HepG2 (cell line): ENCODE results near the gene BCL2L1. TPM values are rescaled to one million over a fixed set of nuclear protein-coding genes. Genes with fewer than 3 reads are reported as not detected.
A peak's percentile ranks its signal among the peaks of the same experiment; 100 is the strongest.

Experiments
- ATAC-seq: fragments of 200-7000 bp; cut with Tn5 transposase; 3 replicates; pipeline ENCODE4 v1.9.1; 2020; ENCODE audit warnings: mild to moderate bottlenecking, moderate library complexity
- BruUV-seq: library from RNA; stranded (reverse); fragments of 400-500 nt; replicated peaks from 2 replicates; lab custom pipeline; 2021; lab: Mats Ljungman, UMichigan
- CTCF ChIA-PET: fragments of 300-600 bp; formaldehyde crosslinking; extraction: SDS; loops from one replicate; lab custom pipeline; 2021; ENCODE audit warnings: low total read pairs, inconsistent platforms, low intra/inter-chr PET ratio; lab: Yijun Ruan, JAX
- POLR2A ChIA-PET: fragments of 350-600 bp; sonication (Branson Sonifier 250); formaldehyde crosslinking; loops from one replicate; lab custom pipeline; 2020; ENCODE audit warnings: antibody characterized with exemption, inconsistent platforms; lab: Yijun Ruan, JAX
- DNase-seq: peaks from one replicate; pipeline ENCODE4 v3.0.0-alpha.2; 2015; ENCODE audit warnings: low spot score
- FAIRE-seq: peaks from 3 replicates; lab custom pipeline; 2011; peaks lifted over from hg19 to GRCh38; lab: Jason Lieb, UNC
- H2AFZ ChIP-seq: one replicate; pipeline ENCODE4 v1.6.1; 2011; ENCODE audit warnings: low read length, inconsistent platforms
- H3K27ac ChIP-seq: fragments of 300-600 bp; 3 replicates; pipeline ENCODE4 v1.8.0; 2011; ENCODE audit warnings: mixed run types, mild to moderate bottlenecking, mixed read lengths, low read length, inconsistent platforms; ENCODE audit not compliant: insufficient read depth; ENCODE audit errors: extremely low read length
- H3K27me3 ChIP-seq, 2 experiments: fragments of 200-600 bp in 1 of 2; 2 replicates in 1 of 2; 3 replicates in 1 of 2; pipeline versions ENCODE4 v1.6.0 to v1.8.0; 2011; ENCODE audit warnings: low read length in 2 of 2, mild to moderate bottlenecking in 2 of 2, moderate library complexity in 2 of 2, inconsistent platforms in 1 of 2; ENCODE audit not compliant: insufficient read depth in 2 of 2, control insufficient read depth in 1 of 2
- H3K36me3 ChIP-seq, 2 experiments: fragments of 200-600 bp in 1 of 2; replicated peaks in 1 of 2; 2 replicates in 1 of 2; 3 replicates in 1 of 2; pipeline versions ENCODE4 v1.5.1 to v1.8.0; 2011; ENCODE audit warnings: low read length in 2 of 2, inconsistent platforms in 1 of 2; ENCODE audit not compliant: insufficient read depth in 2 of 2, control insufficient read depth in 1 of 2
- H3K4me1 ChIP-seq: 2 replicates; pipeline ENCODE4 v1.5.1; 2012; ENCODE audit warnings: low read length, inconsistent platforms; ENCODE audit not compliant: insufficient read depth
- H3K4me2 ChIP-seq: 2 replicates; pipeline ENCODE4 v1.6.0; 2011; ENCODE audit warnings: low read depth, low read length, inconsistent platforms
- H3K4me3 ChIP-seq, 3 experiments: fragments of 200-600 bp in 1 of 3; sonication (generic), shearing (Covaris generic) in 1 of 3; replicated peaks in 1 of 3; 2 replicates each; pipeline ENCODE4 v1.5.1; 2011 to 2016; ENCODE audit warnings: low read length in 3 of 3, inconsistent platforms in 2 of 3, low read depth in 2 of 3, mild to moderate bottlenecking in 2 of 3, control low read depth in 1 of 3, mixed read lengths in 1 of 3; ENCODE audit not compliant: insufficient read depth in 1 of 3
- H3K79me2 ChIP-seq: one replicate; pipeline ENCODE4 v1.6.1; 2011; ENCODE audit warnings: low read length, inconsistent platforms; ENCODE audit not compliant: insufficient read depth
- H3K9ac ChIP-seq: 2 replicates; pipeline ENCODE4 v1.6.0; 2011; ENCODE audit warnings: mild to moderate bottlenecking, low read depth, low read length, inconsistent platforms; ENCODE audit not compliant: insufficient read depth
- H3K9me3 ChIP-seq: 2 replicates; pipeline ENCODE4 v1.5.1; 2012; ENCODE audit warnings: mild to moderate bottlenecking, low read length
- H4K20me1 ChIP-seq: 2 replicates; pipeline ENCODE4 v1.6.0; 2011; ENCODE audit warnings: inconsistent platforms, mild to moderate bottlenecking, low read length, moderate library complexity; ENCODE audit not compliant: insufficient read depth
- MXI1 ChIP-seq: IDR thresholded peaks from 3 replicates; pipeline ENCODE4 v1.6.1; 2012; ENCODE audit warnings: low read depth, low read length, inconsistent platforms, borderline replicate concordance
- NKX3-1 ChIP-seq: sonication (generic); formaldehyde crosslinking; IDR thresholded peaks from 2 replicates; pipeline ENCODE4 v1.5.0; 2020; ENCODE audit warnings: missing genetic modification reagents
- PAXIP1 ChIP-seq: sonication (generic); formaldehyde crosslinking; conservative IDR thresholded peaks from 2 replicates; pipeline ENCODE4 v1.4.0; 2020; ENCODE audit warnings: mild to moderate bottlenecking, missing genetic modification reagents, moderate library complexity
- SKIL ChIP-seq: sonication (generic); formaldehyde crosslinking; IDR thresholded peaks from 2 replicates; pipeline ENCODE4 v1.8.0; 2022; ENCODE audit warnings: missing genetic modification reagents, mild to moderate bottlenecking, moderate library complexity, borderline replicate concordance
- ZBTB26 ChIP-seq: IDR thresholded peaks from 2 replicates; pipeline ENCODE4 v1.6.1; 2016; ENCODE audit warnings: missing compliant biosample characterization, missing genetic modification reagents, borderline replicate concordance
- ZNF317 ChIP-seq: sonication (generic); formaldehyde crosslinking; IDR thresholded peaks from 2 replicates; pipeline ENCODE4 v1.5.0; 2020; ENCODE audit warnings: mild to moderate bottlenecking, missing genetic modification reagents
- ZNF510 ChIP-seq: sonication (generic); formaldehyde crosslinking; IDR thresholded peaks from 2 replicates; pipeline ENCODE4 v1.4.0; 2020; ENCODE audit warnings: low read depth, mild to moderate bottlenecking, missing genetic modification reagents
- ZNF687 ChIP-seq: sonication (generic); formaldehyde crosslinking; IDR thresholded peaks from 2 replicates; pipeline ENCODE4 v1.5.1; 2020; ENCODE audit warnings: mild to moderate bottlenecking, missing genetic modification reagents, moderate library complexity
- ZNF704 ChIP-seq: sonication (generic); formaldehyde crosslinking; IDR thresholded peaks from 2 replicates; pipeline ENCODE4 v1.8.1; 2023; ENCODE audit warnings: mild to moderate bottlenecking, inconsistent platforms, moderate library complexity, missing genetic modification reagents, borderline replicate concordance
- ZSCAN21 ChIP-seq: sonication (generic); formaldehyde crosslinking; IDR thresholded peaks from 2 replicates; pipeline ENCODE4 v1.8.0; 2022; ENCODE audit warnings: mild to moderate bottlenecking, missing genetic modification reagents, moderate library complexity, borderline replicate concordance
- WGBS: methylation state at CpG from one replicate; pipeline ENCODE4 v1.1.6; 2017; ENCODE audit warnings: low lambda C conversion rate; 5-methylcytosine and 5-hydroxymethylcytosine counted together
- in situ Hi-C: cut with HindIII; loops from 2 replicates; pipeline ENCODE4 v1.10.0; 2017; ENCODE audit warnings: low pct_unique_long_range_greater_than_20kb; ENCODE audit not compliant: extremely low pct_ligation_motif_present
- intact Hi-C: fragments of 100-400 bp; cut with micrococcal nuclease; formaldehyde crosslinking; loops from one replicate; pipeline ENCODE4 v1.10.0; 2022; ENCODE audit not compliant: unreplicated experiment
- polyA plus RNA-seq, 8 experiments: library from polyadenylated mRNA; depleted of rRNA in 3 of 8; stranded (reverse) in 7 of 8; unstranded in 1 of 8; fragments of >200 nt; fragmentation: Illumina TruSeq in 4 of 8; extraction: Trizol in 4 of 8; gene quantifications; 2 replicates each; pipeline versions ENCODE4 v1.2.1 to v1.2.3, GENCODE V29; 2011 to 2016; ENCODE audit warnings: low read depth in 4 of 8, missing spikeins in 1 of 8, mixed read lengths in 1 of 8; ENCODE audit not compliant: insufficient read depth in 1 of 8
- total RNA-seq, 5 experiments: library from RNA; depleted of rRNA; stranded (reverse); fragments of >200 nt; fragmentation: Illumina TruSeq; extraction: Trizol; gene quantifications; 2 replicates each; pipeline ENCODE4 v1.2.3, GENCODE V29; 2016; ENCODE audit warnings: low read depth in 1 of 5

Gene BCL2L1
- total and polyA plus RNA-seq, 2 of the 13 experiments (the other 11 are each of a cell fraction or from before 2014, with no cell fraction given), result 164 to 258 TPM

GRCh38 chr20:31638317-31638716, 84.4 kb downstream of the BCL2L1 start:
- Histone ChIP-seq H4K20me1 (no peaks in the 10 kb centered on the region), H3K4me1 (peaks cover 43% of the 10 kb centered on the region), H3K36me3 (no peaks in the 10 kb centered on the region), H2AFZ (no peak overlapping the region), H3K27ac (no peak overlapping the region), H3K9me3 (no peaks in the 10 kb centered on the region), H3K9ac (peak overlapping the region; percentile 6; the same call in 1 of the 2 replicates), H3K79me2 (no peaks in the 10 kb centered on the region), H3K4me3 (peak overlapping the region in 1 of 3 experiments; percentile 32; a peak in 1 of 6 replicates), H3K4me2 (peak overlapping the region; percentile 34; the same call in 1 of the 2 replicates), H3K27me3 (peaks cover 12 to 29% of the 10 kb centered on the region in 2 experiments; a peak in 3 of 5 replicates)
- DNase-seq, result no peak
- POLR2A ChIA-PET, result interaction anchor here (0.5 kb wide), 1 partner anchor 9 kb away, joined by 3 read pairs; no protein-coding TSS in a partner anchor
- in situ Hi-C loops, result no loop called here
- 14% methylated on average over 2 of the region's 4 CpGs for WGBS
- no TSS peak for BruUV-seq
- no peak for FAIRE-seq
- CTCF ChIA-PET, result no interaction called here
- intact Hi-C loops, result no loop called here
- peak; percentile 11; the same call in 2 of the 3 replicates for ATAC-seq
- peak; percentile 35; the same call in 1 of the 2 replicates for TF ChIP-seq ZNF317 (CRISPR knock-in tag)
- TF ChIP-seq PAXIP1 (CRISPR knock-in tag), result peak; percentile 53
- TF ChIP-seq MXI1, result no peak
- TF ChIP-seq ZNF510 (CRISPR knock-in tag), result no peak
- TF ChIP-seq ZNF704 (CRISPR knock-in tag), result no peak
- TF ChIP-seq ZNF687 (CRISPR knock-in tag), result peak; percentile 57
- TF ChIP-seq SKIL, result peak; percentile 44; the same call in 1 of the 2 replicates
- no peak for TF ChIP-seq NKX3-1
- no peak for TF ChIP-seq ZSCAN21 (CRISPR knock-in tag)
- TF ChIP-seq ZBTB26 (CRISPR knock-in tag), result no peak
